GM18861 (cell line): ENCODE results near the gene MAGED2.
"Not testable (repeated sequence)": the region's sequence is repeated elsewhere in the genome, so short reads cannot be mapped to it uniquely, and the experiment has no call there.

ENCODE experiments used
- ATAC-seq: cut with Tn5 transposase; IDR thresholded peaks from one replicate; pipeline ENCODE4 v1.9.1; 2021; ENCODE audit not compliant: unreplicated experiment

Gene MAGED2, protein sequence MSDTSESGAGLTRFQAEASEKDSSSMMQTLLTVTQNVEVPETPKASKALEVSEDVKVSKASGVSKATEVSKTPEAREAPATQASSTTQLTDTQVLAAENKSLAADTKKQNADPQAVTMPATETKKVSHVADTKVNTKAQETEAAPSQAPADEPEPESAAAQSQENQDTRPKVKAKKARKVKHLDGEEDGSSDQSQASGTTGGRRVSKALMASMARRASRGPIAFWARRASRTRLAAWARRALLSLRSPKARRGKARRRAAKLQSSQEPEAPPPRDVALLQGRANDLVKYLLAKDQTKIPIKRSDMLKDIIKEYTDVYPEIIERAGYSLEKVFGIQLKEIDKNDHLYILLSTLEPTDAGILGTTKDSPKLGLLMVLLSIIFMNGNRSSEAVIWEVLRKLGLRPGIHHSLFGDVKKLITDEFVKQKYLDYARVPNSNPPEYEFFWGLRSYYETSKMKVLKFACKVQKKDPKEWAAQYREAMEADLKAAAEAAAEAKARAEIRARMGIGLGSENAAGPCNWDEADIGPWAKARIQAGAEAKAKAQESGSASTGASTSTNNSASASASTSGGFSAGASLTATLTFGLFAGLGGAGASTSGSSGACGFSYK

DNA sequence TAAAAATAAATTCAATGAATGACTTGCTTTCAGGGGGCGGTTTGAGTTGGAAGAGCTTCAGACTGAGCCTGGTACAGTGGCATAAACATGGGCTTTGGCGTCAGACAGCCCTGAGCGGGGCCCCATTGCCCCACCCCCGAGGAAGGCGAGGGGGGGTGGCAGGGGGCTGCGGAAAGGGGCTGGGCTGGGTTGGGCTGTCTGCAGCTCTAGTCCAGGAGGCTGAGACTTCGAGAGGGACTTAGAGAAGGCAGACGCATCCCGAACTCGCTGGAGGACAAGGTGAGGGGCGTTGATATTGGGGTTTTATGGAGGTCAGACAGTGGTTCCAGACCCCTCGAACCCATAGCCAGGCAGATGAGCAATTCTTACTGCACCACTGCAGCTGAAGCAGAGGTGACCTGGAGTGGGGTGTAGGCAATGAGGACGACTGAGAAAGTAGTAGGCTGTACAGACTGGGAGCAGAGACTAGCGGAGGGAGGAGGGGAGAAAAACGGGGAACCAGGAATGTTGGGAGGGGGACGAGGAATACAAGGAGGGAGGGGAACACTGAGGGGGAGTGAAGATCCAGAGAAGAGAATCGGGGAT, at the start of gene MAGED2:
Gene MAGED2 (plus strand): TSS at position 222 of the 585 bp plus-strand sequence. CDS start 1,587 bp downstream, outside the sequence.
- ATAC-seq: no peak

DNA sequence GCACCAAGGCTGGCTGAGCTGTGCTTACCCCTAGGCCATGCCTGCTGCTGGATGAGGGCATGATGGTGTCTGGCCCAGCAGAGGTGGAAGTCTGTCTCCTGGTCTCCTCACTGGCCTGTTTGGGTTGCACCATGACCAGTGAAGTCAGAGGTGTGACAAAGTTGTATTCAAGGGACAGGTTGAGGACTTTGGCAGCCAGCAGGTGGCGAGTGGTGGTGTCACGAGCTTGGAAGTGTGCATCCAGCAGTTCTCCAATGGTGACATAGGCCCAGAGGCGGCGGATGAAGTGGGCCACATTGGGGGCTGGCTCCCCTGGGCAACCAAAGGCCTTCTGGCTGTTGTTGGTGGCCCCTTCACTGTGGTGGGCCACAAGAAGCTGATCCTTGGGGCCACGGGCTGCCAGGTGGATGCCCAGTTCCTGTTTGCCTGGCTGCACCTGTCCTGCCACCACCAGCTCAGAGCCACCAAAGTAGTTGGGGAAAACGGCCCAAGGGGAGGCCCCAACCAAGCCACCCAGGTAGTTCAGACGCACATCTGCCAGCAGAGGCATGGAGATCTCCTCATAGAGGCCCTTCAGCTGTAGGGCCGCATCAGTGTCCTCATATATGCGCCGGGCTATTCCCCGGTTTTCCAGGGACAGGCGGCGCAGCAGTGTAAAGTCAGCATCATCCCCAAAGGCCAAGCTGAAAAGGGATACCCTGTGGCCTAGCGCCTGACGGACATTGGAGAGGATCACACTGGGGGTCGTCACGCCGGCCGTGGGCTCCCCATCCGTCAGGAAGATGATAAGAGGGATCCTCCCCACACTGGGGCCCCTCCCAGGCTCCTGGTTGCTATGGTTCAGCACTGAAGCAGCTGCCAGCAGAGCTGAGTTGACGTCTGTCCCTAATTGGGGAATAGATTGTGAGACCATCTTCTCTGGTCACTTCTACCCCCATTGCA, 49.2 kb upstream of the MAGED2 start:
- no peak for ATAC-seq

DNA sequence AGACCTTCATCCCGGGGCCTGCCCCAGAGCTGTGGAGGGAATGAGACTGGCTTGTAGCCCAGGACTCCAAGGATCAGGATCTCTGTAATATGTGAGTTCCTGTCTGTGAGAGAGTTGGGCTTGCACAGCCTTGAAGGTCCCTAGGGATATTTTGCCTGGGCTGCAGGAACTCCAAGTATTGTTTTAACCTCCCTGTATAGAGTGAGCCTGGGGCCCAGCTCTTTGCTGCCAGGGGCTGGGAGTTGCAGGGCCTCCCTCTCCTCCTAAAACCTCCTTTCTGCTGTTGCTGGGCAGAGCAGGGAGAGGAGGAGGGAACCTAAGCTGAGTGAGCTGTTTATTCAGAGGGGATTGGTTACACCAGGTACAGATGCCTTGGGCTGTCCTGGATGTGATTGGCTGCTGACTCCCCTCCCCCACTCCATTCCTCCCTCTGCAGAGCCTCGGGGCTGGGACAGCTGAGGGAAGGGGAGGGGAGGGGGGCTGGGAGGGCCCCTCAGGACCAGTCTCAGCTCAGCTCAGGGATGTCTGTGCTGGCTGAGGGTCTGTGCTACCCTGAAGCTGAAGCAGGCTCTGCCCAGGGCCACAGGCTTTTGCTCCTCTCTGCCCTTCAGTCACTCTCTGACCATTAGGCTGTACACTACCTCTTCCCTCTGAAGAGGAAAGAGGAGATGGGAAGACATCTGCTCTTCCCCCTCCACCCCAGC, 33.0 kb upstream of the MAGED2 start:
- not testable (repeated sequence) for ATAC-seq

- no peak for ATAC-seq
Measured at GRCh38 chrX:54776061-54776460, 31.5 kb upstream of the MAGED2 start.

DNA sequence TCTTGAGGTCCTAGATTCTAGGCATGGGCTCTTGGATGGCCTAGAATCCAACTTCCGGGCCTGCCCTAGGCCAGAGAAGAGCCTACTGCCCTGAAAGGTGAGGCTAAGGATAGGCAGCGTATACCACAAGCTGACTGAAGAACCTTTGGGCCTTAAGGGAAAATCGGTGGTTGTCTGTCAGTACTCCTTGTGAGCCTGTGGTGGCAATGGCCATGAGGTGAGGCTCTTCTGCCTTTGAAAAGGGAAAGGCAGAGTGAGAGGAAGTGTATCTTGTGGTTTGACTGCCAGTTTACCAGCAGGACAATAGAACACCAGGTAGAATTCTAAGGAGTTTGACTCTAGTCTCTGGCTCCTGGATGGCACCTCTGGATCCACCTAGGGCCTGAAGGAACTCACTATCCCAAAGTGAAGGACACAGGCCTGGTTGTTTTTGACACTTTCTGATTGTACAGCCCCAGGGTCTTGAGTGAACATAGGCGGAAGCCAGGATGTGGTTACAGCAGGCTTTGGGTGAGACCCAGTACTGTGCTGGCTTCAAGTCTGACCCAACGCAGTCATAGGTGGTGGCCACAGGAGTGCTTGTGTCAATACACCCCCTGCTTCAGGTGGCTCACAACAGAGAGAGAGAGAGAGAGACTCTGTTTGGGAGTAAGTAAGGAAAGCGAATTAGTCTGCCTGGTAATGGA, 30.4 kb upstream of the MAGED2 start:
- ATAC-seq: no peak

- no peak for ATAC-seq
Measured at GRCh38 chrX:54785901-54786300, 21.6 kb upstream of the MAGED2 start.

- ATAC-seq: no peak
Measured at GRCh38 chrX:54786967-54787366, 20.6 kb upstream of the MAGED2 start.

- no peak for ATAC-seq
Measured at GRCh38 chrX:54788446-54788845, 19.1 kb upstream of the MAGED2 start.

- ATAC-seq: not testable (repeated sequence)
Measured at GRCh38 chrX:54789405-54789804, 18.1 kb upstream of the MAGED2 start.

DNA sequence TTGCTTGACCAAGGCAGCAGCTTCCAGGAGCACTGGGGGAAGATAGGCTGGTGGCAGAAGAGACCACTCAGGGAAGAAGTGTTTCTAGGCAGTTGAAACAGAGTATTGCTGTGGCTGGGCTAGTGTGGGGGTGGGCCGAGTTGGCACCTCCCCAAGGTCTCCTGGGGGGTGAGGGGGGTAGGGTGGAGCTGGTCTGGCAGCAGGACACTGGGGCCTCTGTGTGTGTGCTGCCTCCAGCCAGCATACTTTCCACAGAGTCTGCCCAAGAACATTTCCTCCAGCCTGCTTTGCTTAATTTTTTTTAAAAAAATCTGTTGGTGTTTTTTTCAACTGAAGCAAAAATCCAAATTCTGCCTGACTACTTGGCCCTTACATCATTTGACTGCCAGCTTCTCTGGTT, 13.5 kb upstream of the MAGED2 start:
- ATAC-seq: no peak

GRCh38 chrX:54794795-54795194, 12.8 kb upstream of the MAGED2 start:
- no peak for ATAC-seq

GRCh38 chrX:54798137-54798536, 9.4 kb upstream of the MAGED2 start, which contains the start of gene ITIH6:
TSS of gene ITIH6 (minus strand) at chrX:54798255. CDS start at chrX:54798210, 45 bp downstream.
- no peak for ATAC-seq

DNA sequence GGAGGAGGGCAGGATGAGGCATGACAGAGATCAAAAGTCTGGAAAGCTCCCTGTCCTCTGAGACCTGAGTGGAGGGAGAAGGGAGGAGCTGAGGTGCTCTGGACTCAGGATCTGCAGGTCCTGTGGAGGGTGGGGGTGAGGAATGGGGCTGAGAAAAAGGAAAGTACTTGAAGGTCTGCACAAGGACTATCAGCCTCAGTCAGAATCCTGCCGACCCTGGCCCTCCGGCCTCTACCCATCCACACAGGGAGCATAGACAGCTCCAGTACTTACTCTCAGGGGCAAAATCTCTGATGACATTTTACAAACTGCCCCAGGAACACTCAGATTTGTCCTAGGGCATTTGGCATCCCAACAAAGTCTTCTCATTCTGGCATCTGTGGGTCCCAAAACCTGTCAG, 8.5 kb upstream of the MAGED2 start:
- no peak for ATAC-seq

DNA sequence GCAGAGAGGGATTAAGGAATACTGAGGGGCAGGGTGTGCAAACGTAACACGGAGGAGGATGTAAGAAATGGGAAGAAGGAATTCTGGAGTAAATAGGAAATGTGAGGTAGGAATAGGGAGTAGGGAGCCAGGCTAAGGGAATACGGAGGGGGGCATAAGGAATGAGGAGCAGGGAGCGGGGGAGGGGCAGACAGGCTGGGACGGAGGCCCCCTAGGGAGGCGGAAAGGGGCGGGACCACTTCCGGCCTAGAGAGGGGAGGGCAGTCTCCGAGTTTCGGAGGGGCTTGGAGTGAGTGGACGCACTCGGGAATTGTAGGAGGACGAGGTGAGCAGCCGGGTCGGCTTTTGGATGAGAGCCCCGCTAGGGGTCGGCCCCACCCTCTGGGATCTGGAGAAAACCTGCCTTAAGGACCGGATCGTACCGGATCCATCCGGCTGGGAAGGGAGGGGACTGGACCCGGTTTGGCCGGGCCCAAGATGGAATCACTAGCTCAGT, 612 bp downstream of the MAGED2 start:
- peak; percentile 9 for ATAC-seq

GRCh38 chrX:54808605-54809483, 1.3 kb downstream of the MAGED2 start:
- peak; percentile 71 for ATAC-seq

GRCh38 chrX:54810532-54810931, 3.0 kb downstream of the MAGED2 start:
- ATAC-seq: no peak

DNA sequence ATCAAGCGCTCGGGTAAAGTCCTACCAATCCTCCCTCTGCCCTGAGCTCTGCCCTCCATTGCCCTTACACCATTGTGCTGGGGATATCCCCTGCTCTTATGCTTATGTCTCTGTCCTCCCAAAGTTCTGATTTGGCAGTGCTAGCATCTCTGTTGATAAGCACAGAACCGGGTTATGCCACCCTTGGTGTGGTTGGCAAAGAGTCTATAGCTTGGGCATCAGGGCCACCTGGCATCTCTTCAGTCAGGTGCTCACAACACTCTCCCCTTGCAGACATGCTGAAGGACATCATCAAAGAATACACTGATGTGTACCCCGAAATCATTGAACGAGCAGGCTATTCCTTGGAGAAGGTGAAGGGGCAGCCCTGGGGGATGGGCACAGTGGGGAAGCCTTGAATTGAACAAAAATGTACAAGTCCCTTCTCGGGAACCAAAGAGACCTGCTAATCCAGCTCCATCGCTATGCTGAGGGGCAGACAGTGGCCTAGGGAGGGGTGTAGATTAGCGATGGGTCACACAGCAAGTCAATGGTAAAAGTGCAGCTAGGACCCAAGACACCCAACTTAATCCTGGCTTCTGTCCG, 3.8 kb downstream of the MAGED2 start:
- ATAC-seq: no peak

- no peak for ATAC-seq
Measured at GRCh38 chrX:54812306-54812705, 4.8 kb downstream of the MAGED2 start.
